RKO (cell line): ENCODE measurements around the gene SLC7A10.
"Not testable (repeated sequence)": the region's sequence is repeated elsewhere in the genome, so short reads cannot be mapped to it uniquely, and the experiment has no call there.

Experiments
- DNase-seq: peaks from one replicate; pipeline ENCODE4 v3.0.0-alpha.2; 2016; ENCODE audit warnings: low spot score

SLC7A10 gene

DNA sequence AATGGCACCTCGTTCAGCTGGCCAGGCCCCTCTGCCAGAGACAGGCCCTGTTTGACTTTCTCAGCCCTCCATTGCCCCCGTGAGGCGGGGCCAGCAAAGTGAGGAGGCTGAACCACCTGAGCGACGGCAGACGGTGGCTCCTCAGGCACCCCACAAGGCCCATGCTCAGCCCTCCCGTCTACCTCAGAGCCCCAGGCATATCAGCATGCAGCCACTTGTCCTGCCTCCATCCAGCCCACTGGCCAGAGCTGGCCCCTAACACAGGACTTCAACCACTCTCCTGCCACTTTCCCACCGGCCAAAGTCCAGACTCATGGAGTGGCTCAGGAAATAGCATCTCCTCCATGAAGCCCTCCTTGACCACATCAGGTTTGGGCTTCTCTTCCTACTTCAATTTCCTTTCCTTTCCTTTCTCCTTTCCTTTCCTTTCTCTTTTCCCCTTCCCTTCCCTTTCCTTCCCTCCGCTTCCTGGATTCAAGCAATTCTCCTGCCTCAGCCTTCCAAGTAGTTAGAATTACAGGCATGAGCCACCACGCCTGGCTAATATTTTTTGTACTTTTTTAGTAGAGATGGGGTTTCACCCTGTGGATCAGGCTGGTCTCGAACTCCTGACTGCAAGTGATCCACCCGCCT, 9.3 kb downstream of the SLC7A10 start:
- DNase-seq, result no peak

DNA sequence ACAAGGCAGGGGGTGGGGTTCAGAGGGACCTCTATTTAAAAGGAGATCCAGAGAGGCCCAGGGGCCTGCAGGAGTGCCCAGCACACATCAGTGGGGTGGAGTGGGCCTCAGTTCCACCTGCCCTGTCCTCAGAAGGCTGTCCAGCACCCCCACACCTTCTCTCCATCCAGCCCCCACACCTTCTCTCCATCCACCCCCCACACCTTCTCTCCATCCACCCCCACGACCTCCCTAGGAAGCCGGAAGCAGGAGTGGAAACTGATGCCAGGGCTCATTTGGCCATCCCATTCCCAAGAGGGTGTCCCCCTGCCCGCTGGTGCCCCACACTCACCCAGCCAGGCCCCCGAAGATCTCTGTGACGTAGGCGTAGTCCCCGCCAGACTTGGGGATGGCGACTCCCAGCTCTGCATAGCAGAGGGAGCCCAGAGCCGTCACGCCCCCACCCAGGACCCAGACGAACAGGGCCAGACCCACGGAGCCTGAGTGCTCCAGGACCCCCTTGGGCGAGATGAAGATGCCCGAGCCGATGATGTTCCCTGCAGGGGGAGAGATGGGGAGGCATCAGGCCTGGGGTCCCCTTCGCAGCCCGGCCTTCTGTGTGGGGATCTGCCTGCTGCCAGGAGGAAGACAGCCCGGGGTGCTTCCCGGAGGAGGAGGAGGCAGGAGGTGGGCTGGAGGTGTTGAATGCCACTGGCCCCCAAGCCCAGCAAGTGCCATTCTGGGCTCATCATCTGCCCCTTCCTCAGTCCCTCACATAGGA, 10.0 kb downstream of the SLC7A10 start:
- no peak for DNase-seq

DNA sequence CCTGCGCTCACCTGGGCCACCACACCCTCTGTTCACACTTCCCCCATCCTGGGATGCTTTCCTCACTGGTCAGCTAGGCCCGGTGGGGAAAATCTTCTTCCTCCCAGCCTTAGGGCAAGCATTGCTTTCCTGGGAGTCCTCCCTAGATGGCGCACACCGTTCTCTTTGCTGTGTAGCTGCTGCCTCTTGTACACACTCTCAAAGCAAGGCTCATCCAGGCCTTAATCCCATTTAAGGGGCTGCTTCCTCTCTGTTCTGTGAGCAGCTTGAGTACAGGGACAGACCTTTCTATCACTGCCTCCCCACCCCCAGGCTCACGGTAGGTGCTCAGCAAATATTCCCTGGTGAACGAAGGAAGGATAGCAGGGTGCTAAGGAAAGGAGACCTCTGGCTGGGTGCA, 11.1 kb downstream of the SLC7A10 start:
- DNase-seq, result no peak

DNA sequence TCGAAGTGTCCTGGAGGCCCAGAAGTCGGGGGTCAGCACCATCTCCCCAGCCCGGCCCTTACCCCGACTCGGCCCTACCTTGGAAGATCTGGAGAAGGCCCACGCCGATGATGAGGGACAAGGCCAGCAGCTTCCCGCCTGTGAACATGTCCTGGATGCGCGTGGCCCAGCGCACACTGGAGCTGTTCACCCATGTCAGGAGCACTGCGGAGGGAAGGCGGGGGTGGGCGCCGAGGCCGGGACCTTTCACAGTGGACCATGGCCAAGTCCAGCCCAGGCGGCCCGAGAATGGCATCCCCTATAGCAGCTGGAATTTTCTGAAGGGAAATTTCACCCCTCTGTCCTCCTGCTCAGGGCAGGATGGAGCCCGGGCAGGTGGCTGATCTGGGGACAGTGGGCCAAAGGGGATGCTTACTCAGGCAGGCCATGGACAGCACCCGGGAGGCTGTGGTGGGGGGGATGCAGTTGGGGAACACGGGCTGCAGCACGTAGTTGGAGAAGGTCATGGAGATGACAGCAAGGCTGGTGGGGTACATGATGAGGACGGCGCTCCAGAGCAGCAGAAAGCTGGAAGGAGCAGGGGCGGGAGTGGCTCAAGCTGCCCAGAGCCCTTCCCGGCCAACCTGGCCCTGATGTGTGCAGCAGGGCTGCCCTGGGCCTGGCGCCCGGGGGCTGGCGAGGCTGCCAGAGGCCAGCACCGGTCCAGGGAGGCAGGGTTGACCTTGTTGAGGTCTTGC, 13.0 kb downstream of the SLC7A10 start:
- DNase-seq, result no peak

DNA sequence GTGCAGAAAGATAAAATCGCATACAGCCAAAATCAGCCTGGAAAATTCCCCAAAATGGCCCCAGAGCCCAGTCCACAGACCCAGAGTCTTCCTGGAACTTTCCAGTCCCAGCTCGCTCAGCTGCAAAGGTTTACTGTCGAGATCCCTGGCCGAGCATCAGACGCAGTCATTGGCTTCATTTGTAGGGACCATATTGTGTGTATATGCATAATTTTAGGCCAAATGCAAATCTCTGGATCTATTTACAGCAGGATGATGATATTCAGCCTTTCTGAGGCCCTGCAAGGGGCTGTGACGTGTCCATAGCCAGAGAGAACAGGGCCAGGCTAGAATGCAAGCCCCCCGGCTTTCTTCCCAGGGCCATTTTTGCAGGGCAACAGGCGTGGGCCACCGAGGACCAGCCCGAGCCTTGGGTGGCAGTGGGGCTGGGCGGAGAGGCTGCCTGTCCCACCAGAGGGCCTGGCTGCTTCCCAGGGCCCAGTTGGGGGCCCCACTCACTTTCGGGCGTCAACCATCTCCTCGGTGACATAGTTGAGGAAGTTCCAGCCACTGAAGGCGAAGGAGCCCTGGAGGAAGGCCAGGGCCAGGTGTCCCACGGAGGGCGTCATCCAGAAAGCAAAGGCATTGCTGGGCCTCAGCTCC, 13.7 kb downstream of the SLC7A10 start:
- DNase-seq, result no peak

DNA sequence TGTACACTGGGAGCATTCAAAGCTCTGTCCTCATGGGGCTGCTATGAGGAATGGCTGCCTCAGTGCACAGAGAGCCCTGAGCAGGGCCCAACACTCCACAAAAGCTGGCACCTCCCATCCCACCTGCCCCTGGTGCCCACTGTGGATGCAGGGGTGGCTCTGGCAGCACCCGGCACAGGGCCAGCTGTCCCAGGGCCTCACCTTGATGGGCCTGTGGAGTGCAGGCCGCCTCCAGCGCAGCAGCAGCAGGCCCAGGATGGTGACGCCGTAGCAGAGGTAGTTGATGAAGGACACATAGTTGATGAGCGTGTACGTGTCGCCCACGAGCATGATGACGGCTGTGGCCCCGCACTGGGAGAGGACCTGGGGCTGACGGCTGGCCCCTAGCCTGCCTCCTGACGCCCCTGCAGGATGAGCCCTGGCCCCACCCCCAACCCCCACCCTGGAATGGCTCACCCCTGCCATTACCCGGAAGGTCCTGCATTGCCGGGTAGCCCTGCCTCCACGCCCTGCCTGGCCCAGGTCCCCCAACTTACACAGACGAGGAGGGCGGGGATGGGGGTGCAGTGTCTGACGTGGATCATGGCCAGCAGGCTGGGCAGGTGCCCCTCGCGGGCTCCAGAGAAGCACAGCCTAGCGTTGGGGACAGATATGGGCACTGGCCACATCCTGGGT, 15.2 kb downstream of the SLC7A10 start:
- no peak for DNase-seq

DNA sequence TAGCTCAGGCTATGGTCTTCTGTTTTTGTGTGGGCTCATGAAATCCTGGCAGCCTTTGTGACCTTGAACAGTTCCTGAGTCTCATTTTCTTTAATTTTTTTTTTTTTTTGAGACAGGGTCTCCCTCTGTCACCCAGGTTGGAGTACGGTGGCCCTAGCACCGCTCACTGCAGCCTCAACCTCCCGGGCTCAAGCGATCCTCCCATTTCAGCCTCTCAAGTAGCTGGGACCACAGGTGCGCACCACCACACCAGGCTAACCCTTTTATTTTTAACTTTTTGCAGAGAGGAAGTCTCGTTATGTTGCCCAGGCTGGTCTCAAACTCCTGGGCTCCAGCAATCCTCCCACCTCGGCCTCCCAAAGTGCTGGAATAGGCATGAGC, 15.8 kb downstream of the SLC7A10 start:
- DNase-seq, result not testable (repeated sequence)

DNA sequence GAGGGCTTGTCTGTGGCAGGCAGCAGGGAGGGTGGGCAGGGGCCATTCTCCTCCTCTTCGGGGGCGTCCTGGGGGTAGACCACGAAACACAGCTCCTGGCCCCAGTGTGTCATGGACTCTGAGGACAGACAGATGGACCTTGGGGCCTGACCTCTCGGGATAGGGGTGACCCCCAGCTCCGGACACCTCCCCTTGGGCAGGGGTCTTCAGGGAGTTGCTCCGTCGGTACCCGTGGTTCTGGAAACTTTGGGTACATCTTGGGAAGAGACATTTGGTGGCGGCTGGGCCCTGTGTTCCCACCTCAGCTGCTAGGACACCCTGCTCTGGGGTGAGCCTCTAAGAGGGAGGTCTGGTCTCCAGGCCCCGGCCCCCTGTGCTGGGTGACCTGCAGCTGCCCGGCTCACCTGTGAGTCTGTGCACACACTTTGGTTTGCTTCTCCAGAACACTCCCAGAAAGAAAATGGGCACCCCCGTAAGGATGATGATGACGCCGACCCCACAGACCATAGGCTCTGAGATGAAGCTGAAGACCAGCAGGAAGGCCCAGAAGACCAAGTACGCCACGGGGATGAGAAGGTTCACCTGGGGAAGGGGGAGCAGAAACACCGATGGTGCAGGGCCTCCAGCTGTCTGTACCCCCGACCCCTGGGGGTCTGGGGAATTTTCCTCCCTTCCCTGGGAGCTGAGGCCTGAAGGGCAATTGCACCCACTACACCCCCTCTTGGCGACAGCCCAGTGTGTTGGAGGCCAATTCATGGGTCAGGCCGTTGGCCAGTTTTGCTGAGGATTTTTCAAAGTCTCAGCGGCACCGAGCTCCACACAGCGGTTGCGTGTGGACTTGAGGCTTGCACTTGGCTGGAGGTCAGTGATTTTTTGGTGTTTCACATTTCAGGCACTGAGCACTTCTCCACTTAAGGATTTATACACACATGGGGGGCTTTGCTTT, 16.5 kb downstream of the SLC7A10 start:
- DNase-seq, result no peak

DNA sequence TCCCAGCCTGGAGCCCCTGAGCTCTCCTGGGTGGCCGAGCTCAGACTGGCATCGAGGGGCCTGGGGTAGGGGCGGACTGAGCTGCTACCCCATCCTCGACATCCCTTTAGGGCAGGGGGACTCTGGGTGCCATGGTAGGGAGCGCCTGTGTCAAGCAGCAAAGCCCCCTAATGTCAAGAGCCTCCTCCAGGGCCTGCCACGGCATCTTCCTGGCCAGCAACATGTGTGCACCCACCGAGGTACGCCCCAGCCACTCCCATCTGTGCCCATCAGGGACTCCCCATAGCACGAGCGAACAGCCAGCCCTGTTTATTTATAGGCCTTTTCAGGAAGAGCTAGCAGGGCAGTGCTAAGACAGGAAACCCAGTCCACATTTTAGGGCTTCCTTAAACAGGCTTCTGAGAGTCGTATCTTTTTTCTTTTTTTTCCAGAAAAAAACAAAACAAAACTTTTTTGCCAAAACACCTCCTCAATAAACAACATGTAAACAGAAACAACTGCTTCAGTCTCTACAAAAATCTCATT, 17.2 kb downstream of the SLC7A10 start:
- DNase-seq, result no peak

DNA sequence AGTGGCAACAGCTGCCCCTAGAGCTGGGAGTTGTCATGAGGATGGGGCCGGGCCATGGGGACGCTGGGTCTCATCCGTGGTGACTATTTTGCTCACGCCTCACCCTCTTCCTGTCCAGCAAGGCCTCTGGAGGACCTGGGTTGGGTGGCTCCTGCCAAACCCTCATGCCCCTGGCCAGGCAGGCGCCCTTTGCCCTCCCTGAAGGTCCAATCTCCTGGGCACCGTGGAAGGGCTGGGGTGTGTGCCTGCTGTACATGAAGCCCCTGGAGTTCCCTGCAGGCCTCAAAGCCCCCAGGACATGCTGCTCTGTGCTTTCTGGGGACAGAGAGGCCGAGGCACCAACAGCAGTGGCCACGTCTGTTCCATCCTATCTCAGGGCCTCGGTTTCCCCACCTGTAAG, 17.7 kb downstream of the SLC7A10 start:
- DNase-seq, result no peak

DNA sequence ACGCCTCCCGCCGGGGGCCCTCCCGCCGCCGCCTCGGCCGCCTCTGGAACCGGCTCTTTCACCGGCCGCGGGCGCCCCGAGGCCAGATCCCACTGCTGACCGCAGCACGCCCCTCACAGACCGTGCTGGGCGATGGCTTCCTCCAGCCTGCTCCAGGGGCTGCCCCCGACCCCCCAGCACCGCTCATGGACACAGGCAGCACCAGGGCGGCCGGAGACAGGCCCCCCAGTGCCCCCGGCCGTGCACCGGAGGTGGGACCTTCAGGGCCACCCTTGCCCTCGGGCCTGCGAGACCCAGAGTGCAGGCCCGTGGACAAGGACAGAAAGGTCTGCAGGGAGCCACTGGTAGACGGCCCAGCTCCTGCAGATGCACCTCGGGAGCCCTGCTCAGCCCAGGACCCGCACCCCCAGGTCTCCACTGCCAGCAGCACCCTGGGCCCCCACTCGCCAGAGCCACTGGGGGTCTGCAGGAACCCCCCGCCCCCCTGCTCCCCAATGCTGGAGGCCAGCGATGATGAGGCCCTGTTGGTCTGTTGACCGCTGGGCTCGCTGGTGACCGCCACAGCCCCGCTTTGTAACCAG, 18.5 kb downstream of the SLC7A10 start:
- DNase-seq, result no peak

DNA sequence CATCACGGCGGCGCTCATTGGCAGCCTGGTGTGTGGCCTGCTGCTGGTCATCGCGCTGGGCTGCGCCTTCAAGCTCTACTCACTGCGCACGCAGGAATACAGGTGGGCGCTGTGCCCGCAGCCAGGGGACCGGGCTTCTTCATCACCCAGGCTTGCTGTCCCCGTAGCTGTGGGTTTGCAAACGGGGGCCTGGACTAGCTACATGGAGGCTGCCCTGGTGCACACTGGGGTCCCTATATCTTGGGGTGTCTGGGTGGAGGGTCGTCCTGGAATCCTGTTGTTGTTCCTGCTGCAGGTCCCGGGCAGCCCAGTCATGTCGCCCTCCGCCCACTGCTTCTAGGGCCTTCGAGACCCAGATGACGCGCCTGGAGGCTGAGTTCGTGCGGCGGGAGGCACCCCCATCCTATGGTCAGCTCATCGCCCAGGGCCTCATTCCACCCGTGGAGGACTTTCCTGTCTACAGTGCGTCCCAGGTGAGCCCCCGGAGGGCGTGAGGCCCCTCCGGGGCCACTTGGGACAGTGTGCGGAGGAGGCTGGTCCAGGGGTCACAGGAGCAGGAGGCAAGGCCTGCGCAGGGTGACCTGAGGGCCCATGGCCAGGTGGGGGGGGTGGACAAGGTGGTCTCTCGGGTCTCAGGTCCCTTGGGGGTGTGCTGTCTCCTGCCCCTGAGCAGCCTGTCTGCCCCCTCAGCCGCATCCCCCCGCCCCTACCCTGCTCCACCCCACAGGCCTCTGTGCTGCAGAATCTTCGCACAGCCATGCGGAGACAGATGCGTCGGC, 19.2 kb downstream of the SLC7A10 start:
- no peak for DNase-seq

DNA sequence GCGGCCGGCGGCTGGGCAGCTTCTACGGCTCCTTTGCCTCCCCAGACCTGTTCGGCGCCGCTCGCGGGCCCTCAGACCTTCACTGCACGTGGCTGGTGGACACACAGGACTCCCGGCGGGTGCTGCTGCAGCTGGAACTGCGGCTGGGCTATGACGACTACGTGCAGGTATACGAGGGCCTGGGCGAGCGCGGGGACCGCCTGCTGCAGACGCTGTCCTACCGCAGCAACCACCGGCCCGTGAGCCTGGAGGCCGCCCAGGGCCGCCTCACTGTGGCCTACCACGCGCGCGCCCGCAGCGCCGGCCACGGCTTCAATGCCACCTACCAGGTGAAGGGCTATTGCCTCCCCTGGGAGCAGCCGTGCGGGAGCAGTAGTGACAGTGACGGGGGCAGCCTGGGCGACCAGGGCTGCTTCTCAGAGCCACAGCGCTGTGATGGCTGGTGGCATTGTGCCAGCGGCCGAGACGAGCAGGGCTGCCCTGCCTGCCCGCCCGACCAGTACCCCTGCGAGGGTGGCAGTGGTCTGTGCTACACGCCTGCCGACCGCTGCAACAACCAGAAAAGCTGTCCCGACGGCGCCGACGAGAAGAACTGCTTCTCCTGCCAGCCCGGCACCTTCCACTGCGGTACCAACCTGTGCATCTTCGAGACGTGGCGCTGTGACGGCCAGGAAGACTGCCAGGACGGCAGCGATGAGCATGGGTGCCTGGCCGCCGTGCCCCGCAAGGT, 20.0 kb downstream of the SLC7A10 start:
- no peak for DNase-seq

DNA sequence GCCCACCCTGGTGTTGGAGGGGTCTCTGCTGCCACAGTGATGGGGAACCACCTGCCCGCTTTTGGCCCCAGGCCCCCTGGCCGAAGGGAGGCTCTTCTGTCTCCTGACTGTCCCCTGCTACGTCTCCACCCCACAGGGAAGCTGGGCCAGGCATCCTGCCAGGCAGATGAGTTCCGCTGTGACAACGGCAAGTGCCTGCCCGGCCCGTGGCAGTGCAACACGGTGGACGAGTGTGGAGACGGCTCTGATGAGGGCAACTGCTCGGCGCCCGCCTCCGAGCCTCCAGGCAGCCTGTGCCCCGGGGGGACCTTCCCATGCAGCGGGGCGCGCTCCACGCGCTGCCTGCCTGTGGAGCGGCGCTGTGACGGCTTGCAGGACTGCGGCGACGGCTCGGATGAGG, 20.5 kb downstream of the SLC7A10 start:
- no peak for DNase-seq

DNA sequence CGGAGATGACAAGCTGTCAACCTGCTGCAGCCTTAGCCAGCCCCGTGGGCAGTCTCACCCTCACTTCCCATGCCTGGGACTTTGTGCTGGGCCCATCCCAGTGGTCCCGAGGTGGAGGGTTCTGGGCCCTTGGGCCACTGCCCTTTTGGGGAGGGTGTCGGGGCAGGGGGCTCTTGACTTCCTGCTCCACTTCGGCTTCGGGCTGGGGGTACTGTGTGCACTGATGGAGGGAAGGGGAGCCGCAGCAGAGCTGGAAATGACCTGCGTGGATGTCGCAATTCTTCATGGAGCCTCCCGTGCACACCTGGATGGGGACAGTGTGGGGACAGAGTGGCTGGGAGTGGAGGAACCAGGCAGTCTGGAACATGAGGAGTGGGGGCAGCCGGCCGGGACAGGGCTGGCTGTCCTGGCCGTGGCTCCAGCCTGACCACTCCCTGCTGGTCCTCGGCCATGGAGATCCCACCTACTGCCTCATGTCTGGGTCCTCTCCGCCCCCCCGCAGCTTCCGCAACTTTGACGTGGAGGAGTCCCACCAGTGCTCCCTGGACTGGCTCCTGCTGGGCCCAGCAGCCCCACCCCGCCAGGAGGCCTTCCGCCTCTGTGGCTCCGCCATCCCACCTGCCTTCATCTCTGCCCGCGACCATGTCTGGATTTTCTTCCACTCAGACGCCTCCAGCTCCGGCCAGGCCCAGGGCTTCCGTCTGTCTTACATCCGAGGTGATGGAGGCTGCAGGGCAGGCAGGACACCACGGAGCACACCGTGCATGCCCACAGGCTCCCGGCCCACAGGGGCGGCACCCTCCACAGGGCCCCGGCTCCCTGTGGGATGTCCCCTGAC, 21.3 kb downstream of the SLC7A10 start:
- DNase-seq, result no peak

DNA sequence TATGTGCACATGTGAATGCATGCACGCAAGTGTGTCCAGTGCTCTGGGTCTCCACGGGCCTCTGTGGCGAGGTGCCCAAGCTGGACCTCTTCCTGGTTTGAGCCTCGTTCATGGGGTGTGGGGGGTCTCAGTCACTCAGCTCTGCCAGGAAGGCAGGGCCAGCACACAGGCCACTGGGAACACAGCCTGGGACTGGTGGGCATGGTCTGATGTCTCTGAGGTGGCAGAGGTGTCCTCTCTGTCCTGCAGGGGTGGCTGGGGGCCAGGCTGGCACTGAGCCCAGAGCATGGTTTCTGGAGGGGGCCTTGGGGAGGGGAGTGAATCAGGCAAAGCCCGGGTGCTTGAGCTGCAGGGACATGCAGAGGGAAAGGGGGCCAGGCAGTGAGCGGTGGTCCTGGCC, 22.1 kb downstream of the SLC7A10 start:
- no peak for DNase-seq

DNA sequence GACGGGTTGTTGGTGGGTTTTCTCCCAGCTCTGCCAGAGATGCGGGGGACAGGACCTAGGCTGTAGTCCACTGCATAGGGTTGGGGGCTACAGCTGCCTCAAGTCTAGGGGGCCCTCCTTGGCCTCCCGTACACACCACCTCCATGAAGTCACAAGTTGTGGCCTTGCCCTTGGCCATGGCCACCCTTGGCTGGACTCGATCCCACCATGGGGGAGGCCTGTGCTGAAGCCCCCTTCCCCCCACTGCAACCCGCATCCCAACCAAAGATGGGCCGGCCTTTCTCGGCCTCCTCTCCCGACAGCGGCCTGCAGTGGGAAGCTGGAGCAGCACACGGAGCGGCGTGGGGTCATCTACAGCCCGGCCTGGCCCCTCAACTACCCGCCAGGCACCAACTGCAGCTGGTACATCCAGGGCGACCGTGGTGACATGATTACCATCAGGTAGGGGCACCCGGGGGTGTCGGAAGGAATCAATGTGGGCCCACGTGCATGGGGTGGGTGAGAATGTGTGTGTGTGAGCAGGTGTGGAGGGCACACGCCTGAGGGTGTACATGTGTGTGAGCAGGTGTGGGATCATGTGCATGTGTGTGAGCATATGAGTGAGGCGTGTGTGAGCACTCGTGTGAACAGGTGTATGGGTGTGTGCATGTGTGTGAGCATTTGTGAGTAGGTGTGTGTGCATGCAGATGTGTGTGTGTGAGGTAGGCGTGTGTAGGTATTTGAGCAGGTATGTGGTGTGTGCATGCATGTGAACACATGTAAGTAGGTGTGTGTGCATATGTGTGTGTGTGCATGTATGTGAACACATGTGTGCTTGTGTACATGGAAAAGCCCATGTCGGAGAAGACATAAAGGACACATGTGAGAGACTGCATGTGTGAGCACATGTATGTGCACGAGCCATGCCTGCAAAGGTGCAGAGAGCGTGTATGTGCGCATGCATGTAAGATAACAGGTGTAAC, 22.8 kb downstream of the SLC7A10 start:
- DNase-seq, result no peak
